GM23338 (cell line): ENCODE results near the gene KDM4B. TPM values are rescaled to one million over a fixed set of nuclear protein-coding genes. Genes with fewer than 3 reads are reported as not detected.

Source experiments
- ATAC-seq: fragments of 200-7000 bp; cut with Tn5 transposase; 3 replicates; pipeline ENCODE4 v1.9.1; 2020
- DNase-seq: peaks from one replicate; pipeline ENCODE4 v3.0.0-alpha.2; 2015; ENCODE audit warnings: low spot score
- H2AFZ ChIP-seq: fragments of 200-600 bp; sonication (generic); 2 replicates; pipeline ENCODE4 v1.8.0; 2016; ENCODE audit warnings: antibody characterized with exemption, mild to moderate bottlenecking, moderate library complexity
- H3F3A ChIP-seq: fragments of 200-600 bp; sonication (generic); replicated peaks from 2 replicates; pipeline ENCODE4 v1.8.0; 2017; ENCODE audit warnings: antibody characterized with exemption, mixed run types, low read depth
- H3K27ac ChIP-seq: fragments of 200-600 bp; sonication (generic); 2 replicates; pipeline ENCODE4 v1.6.1; 2016; ENCODE audit warnings: low read depth
- H3K27me3 ChIP-seq: fragments of 200-600 bp; sonication (generic); 2 replicates; pipeline ENCODE4 v1.8.0; 2016; ENCODE audit warnings: mild to moderate bottlenecking, mixed run types, moderate library complexity; ENCODE audit not compliant: insufficient read depth
- H3K36me3 ChIP-seq: fragments of 200-600 bp; sonication (generic); 2 replicates; pipeline ENCODE4 v1.8.0; 2016; ENCODE audit warnings: mild to moderate bottlenecking; ENCODE audit not compliant: insufficient read depth
- H3K4me1 ChIP-seq: fragments of 200-600 bp; sonication (generic); 2 replicates; pipeline ENCODE4 v1.8.0; 2016; ENCODE audit warnings: mild to moderate bottlenecking, moderate library complexity; ENCODE audit not compliant: insufficient read depth
- H3K4me2 ChIP-seq: fragments of 200-600 bp; sonication (generic); 2 replicates; pipeline ENCODE4 v1.7.1; 2017; ENCODE audit warnings: mixed run types
- H3K4me3 ChIP-seq: fragments of 200-600 bp; sonication (generic); 2 replicates; pipeline ENCODE4 v1.6.1; 2016; ENCODE audit warnings: mixed run types
- H3K79me2 ChIP-seq: fragments of 200-600 bp; sonication (generic); replicated peaks from 2 replicates; pipeline ENCODE4 v1.8.0; 2017; ENCODE audit warnings: mild to moderate bottlenecking; ENCODE audit not compliant: insufficient read depth
- H3K9me2 ChIP-seq: fragments of 200-600 bp; sonication (generic); 2 replicates; pipeline ENCODE4 v1.8.0; 2017; ENCODE audit not compliant: insufficient read depth
- H4K20me1 ChIP-seq: fragments of 200-600 bp; sonication (generic); replicated peaks from 2 replicates; pipeline ENCODE4 v1.8.0; 2017; ENCODE audit warnings: mild to moderate bottlenecking; ENCODE audit not compliant: insufficient read depth
- H3K27ac Mint-ChIP-seq: 2 replicates; pipeline ENCODE4 v1.8.0; 2020; ENCODE audit warnings: inconsistent platforms, mild to moderate bottlenecking, moderate library complexity, mixed read lengths
- H3K27me3 Mint-ChIP-seq: 3 replicates; pipeline ENCODE4 v1.8.0; 2022; ENCODE audit warnings: low read depth, mild to moderate bottlenecking, moderate library complexity, mixed read lengths, inconsistent platforms; ENCODE audit not compliant: insufficient read depth, poor library complexity
- H3K36me3 Mint-ChIP-seq: 3 replicates; pipeline ENCODE4 v1.8.0; 2021; ENCODE audit warnings: low read depth, mild to moderate bottlenecking, inconsistent platforms, moderate library complexity, mixed read lengths
- H3K4me1 Mint-ChIP-seq: 3 replicates; pipeline ENCODE4 v1.8.0; 2020; ENCODE audit warnings: mild to moderate bottlenecking, inconsistent platforms, mixed read lengths
- H3K4me3 Mint-ChIP-seq: 3 replicates; pipeline ENCODE4 v1.8.0; 2021; ENCODE audit warnings: moderate library complexity, mild to moderate bottlenecking, inconsistent platforms, mixed read lengths
- H3K9me3 Mint-ChIP-seq: 3 replicates; pipeline ENCODE4 v1.8.0; 2020; ENCODE audit warnings: moderate library complexity, mild to moderate bottlenecking, inconsistent platforms, mixed read lengths
- CREB1 ChIP-seq: fragments of 250-450 bp; sonication (Bioruptor Pico); IDR thresholded peaks from 2 replicates; pipeline ENCODE4 v1.5.0; 2020; ENCODE audit warnings: low read depth, mild to moderate bottlenecking, moderate library complexity
- JUNB ChIP-seq: IDR thresholded peaks from one replicate; pipeline ENCODE4 v1.6.1; 2016; ENCODE audit warnings: antibody characterized with exemption; ENCODE audit not compliant: unreplicated experiment
- STAT1 ChIP-seq: IDR thresholded peaks from one replicate; pipeline ENCODE4 v1.6.1; 2016; ENCODE audit warnings: antibody characterized with exemption; ENCODE audit not compliant: unreplicated experiment
- ZNF331 ChIP-seq: fragments of 250-450 bp; sonication (Bioruptor Pico); IDR thresholded peaks from 2 replicates; pipeline ENCODE4 v1.5.0; 2020; ENCODE audit warnings: low read depth, mild to moderate bottlenecking, moderate library complexity
- polyA plus RNA-seq: library from polyadenylated mRNA; unstranded; fragments of >200 nt; fragmentation: Nextera tagmentation; extraction: Ambion mirVana; gene quantifications from 2 replicates; pipeline ENCODE4 v1.2.1, GENCODE V29; 2016
- total RNA-seq: library from RNA; depleted of rRNA; stranded (reverse); fragments of >200 nt; shearing (Covaris generic); gene quantifications from 2 replicates; pipeline ENCODE4 v1.2.3, GENCODE V29; 2014
- TF ChIP-seq, protein P1 (sequence below): fragments of 250-450 bp; sonication (Bioruptor Pico); IDR thresholded peaks from 2 replicates; pipeline ENCODE4 v1.5.0; 2020; ENCODE audit warnings: mild to moderate bottlenecking, moderate library complexity
- TF ChIP-seq, protein P2 (sequence below): IDR thresholded peaks from 2 replicates; pipeline ENCODE4 v1.6.1; 2016; ENCODE audit warnings: antibody characterized with exemption

KDM4B gene
- total and polyA plus RNA-seq, 2 experiments from 2014 or later = 9.1 to 27.6 TPM

DNA sequence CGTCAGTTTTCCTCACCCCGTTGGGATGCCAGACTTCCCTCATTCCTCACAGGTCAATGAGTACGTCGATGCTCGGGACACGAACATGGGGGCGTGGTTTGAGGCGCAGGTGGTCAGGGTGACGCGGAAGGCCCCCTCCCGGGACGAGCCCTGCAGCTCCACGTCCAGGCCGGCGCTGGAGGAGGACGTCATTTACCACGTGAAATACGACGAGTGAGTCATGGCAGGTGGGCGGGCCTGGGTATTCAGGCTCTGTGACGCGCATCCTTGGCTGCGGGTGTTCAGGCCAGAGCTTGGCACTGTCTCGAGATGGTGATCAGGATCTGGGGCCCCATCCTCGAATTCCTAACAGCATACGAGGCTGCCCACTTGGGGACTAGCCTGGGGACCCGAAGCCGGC lies 38.2 kb upstream of the KDM4B start:
- H3K79me2 ChIP-seq = peaks cover 6% of the 10 kb centered on the region
- H3K4me2 ChIP-seq = no peak overlapping the region
- peaks cover 10% of the 10 kb centered on the region; the same call in 1 of the 2 replicates for H4K20me1 ChIP-seq
- no peaks in the 10 kb centered on the region for H3F3A ChIP-seq
- H3K27ac ChIP-seq = no peak overlapping the region
- Mint-ChIP-seq H3K4me1 (peaks cover 9% of the 10 kb centered on the region), H3K4me3 (no peak overlapping the region), H3K9me3 (no peaks in the 10 kb centered on the region), H3K27me3 (peaks cover 16% of the 10 kb centered on the region), H3K27ac (no peak overlapping the region), H3K36me3 (peaks cover 48% of the 10 kb centered on the region)
- TF ChIP-seq JUNB = no peak
- no peak for TF ChIP-seq ZNF331
- no peak for TF ChIP-seq CREB1 (CRISPR knock-in tag)
- TF ChIP-seq, protein P1, sequence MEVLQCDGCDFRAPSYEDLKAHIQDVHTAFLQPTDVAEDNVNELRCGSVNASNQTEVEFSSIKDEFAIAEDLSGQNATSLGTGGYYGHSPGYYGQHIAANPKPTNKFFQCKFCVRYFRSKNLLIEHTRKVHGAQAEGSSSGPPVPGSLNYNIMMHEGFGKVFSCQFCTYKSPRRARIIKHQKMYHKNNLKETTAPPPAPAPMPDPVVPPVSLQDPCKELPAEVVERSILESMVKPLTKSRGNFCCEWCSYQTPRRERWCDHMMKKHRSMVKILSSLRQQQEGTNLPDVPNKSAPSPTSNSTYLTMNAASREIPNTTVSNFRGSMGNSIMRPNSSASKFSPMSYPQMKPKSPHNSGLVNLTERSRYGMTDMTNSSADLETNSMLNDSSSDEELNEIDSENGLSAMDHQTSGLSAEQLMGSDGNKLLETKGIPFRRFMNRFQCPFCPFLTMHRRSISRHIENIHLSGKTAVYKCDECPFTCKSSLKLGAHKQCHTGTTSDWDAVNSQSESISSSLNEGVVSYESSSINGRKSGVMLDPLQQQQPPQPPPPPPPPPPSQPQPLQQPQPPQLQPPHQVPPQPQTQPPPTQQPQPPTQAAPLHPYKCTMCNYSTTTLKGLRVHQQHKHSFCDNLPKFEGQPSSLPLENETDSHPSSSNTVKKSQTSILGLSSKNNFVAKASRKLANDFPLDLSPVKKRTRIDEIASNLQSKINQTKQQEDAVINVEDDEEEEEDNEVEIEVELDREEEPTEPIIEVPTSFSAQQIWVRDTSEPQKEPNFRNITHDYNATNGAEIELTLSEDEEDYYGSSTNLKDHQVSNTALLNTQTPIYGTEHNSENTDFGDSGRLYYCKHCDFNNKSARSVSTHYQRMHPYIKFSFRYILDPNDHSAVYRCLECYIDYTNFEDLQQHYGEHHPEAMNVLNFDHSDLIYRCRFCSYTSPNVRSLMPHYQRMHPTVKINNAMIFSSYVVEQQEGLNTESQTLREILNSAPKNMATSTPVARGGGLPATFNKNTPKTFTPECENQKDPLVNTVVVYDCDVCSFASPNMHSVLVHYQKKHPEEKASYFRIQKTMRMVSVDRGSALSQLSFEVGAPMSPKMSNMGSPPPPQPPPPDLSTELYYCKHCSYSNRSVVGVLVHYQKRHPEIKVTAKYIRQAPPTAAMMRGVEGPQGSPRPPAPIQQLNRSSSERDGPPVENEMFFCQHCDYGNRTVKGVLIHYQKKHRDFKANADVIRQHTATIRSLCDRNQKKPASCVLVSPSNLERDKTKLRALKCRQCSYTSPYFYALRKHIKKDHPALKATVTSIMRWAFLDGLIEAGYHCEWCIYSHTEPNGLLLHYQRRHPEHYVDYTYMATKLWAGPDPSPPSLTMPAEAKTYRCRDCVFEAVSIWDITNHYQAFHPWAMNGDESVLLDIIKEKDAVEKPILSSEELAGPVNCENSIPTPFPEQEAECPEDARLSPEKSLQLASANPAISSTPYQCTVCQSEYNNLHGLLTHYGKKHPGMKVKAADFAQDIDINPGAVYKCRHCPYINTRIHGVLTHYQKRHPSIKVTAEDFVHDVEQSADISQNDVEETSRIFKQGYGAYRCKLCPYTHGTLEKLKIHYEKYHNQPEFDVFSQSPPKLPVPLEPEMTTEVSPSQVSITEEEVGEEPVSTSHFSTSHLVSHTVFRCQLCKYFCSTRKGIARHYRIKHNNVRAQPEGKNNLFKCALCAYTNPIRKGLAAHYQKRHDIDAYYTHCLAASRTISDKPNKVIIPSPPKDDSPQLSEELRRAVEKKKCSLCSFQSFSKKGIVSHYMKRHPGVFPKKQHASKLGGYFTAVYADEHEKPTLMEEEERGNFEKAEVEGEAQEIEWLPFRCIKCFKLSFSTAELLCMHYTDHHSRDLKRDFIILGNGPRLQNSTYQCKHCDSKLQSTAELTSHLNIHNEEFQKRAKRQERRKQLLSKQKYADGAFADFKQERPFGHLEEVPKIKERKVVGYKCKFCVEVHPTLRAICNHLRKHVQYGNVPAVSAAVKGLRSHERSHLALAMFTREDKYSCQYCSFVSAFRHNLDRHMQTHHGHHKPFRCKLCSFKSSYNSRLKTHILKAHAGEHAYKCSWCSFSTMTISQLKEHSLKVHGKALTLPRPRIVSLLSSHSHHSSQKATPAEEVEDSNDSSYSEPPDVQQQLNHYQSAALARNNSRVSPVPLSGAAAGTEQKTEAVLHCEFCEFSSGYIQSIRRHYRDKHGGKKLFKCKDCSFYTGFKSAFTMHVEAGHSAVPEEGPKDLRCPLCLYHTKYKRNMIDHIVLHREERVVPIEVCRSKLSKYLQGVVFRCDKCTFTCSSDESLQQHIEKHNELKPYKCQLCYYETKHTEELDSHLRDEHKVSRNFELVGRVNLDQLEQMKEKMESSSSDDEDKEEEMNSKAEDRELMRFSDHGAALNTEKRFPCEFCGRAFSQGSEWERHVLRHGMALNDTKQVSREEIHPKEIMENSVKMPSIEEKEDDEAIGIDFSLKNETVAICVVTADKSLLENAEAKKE (CRISPR knock-in tag) = no peak
- no peak for TF ChIP-seq STAT1
- TF ChIP-seq, protein P2, sequence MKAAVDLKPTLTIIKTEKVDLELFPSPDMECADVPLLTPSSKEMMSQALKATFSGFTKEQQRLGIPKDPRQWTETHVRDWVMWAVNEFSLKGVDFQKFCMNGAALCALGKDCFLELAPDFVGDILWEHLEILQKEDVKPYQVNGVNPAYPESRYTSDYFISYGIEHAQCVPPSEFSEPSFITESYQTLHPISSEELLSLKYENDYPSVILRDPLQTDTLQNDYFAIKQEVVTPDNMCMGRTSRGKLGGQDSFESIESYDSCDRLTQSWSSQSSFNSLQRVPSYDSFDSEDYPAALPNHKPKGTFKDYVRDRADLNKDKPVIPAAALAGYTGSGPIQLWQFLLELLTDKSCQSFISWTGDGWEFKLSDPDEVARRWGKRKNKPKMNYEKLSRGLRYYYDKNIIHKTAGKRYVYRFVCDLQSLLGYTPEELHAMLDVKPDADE = no peak
- no peaks in the 10 kb centered on the region for H3K9me2 ChIP-seq
- no peak overlapping the region for H3K4me3 ChIP-seq
- peaks cover 7% of the 10 kb centered on the region; the same call in 1 of the 2 replicates for H3K36me3 ChIP-seq
- ATAC-seq (no peak), DNase-seq (no peak)
- H2AFZ ChIP-seq = no peak overlapping the region
- no peaks in the 10 kb centered on the region for H3K27me3 ChIP-seq
- H3K4me1 ChIP-seq = peaks cover 13% of the 10 kb centered on the region; the same call in 1 of the 2 replicates
